Body of pancreas (tissue), 4 donors: ENCODE data around the gene MNAT1. TPM values are rescaled to one million over a fixed set of nuclear protein-coding genes. Genes with fewer than 3 reads are reported as not detected.

Experiments
- ATAC-seq: fragments of 150-250 bp; one replicate; pipeline ENCODE4 v1.9.1; 2016
- DNase-seq, 4 donors: peaks; one replicate each; pipeline ENCODE4 v3.0.0-alpha.2; 2019
- H3K27ac ChIP-seq, 4 donors: fragments of 200-600 bp; sonication (generic); 1 replicate in 3 of 4; 2 replicates in 1 of 4; pipeline versions ENCODE4 v1.5.1 to v1.6.1; 2016 to 2019; ENCODE audit warnings: mild to moderate bottlenecking in 1 of 4, mixed read lengths in 1 of 4, moderate library complexity in 1 of 4
- H3K27me3 ChIP-seq, 2 donors: fragments of 200-600 bp; sonication (generic); one replicate each; pipeline ENCODE4 v1.6.0; 2016; ENCODE audit warnings: mild to moderate bottlenecking in 1 of 2
- H3K36me3 ChIP-seq, 2 donors: fragments of 200-600 bp; sonication (generic); replicated peaks in 1 of 2; 2 replicates each; pipeline ENCODE4 v1.5.1; 2016; ENCODE audit warnings: low read depth in 2 of 2; ENCODE audit not compliant: insufficient read depth in 1 of 2
- H3K4me1 ChIP-seq: fragments of 200-600 bp; sonication (generic); one replicate; pipeline ENCODE4 v1.6.0; 2016
- H3K4me3 ChIP-seq, 2 donors: fragments of 200-600 bp; sonication (generic); 1 replicate in 1 of 2; 2 replicates in 1 of 2; pipeline ENCODE4 v1.5.1; 2016 to 2019
- H3K9me3 ChIP-seq, 3 donors: fragments of 200-600 bp; sonication (generic); 1 replicate in 2 of 3; 2 replicates in 1 of 3; pipeline ENCODE4 v1.5.1; 2016
- CTCF ChIP-seq, 7 experiments: fragments of 450-650 bp in 4 of 7; fragments of 200-600 bp in 3 of 7; sonication (generic) in 3 of 7; IDR thresholded peaks; one replicate each; pipeline ENCODE4 v1.5.1; 2016 to 2019; ENCODE audit warnings: antibody characterized with exemption in 7 of 7
- POLR2A ChIP-seq, 3 donors: fragments of 450-650 bp; IDR thresholded peaks; one replicate each; pipeline ENCODE4 v1.6.1; 2016; ENCODE audit warnings: antibody characterized with exemption in 3 of 3, mild to moderate bottlenecking in 2 of 3
- WGBS, 2 donors: methylation state at CpG; one replicate each; pipeline ENCODE4 v1.1.5; 2017; 5-methylcytosine and 5-hydroxymethylcytosine counted together
- intact Hi-C: fragments of 100-400 bp; cut with DNase I; formaldehyde crosslinking; loops from one replicate; pipeline ENCODE4 v1.15.1; 2023
- total RNA-seq, 2 donors: library from RNA; depleted of rRNA; stranded (reverse); fragments of >200 nt; gene quantifications; one replicate each; pipeline ENCODE4 v1.1.0, GENCODE V29; 2016

Gene MNAT1
- total RNA-seq, 2 donors from 2014 or later: 14.0 to 37.2 TPM

- H3K9me3 ChIP-seq: no peaks in the 10 kb centered on the region
- ATAC-seq (no peak), DNase-seq (no peak)
- no peak overlapping the region for H3K27ac ChIP-seq
- H3K27me3 ChIP-seq: no peaks in the 10 kb centered on the region
- no peak for TF ChIP-seq POLR2A (IDR thresholded peaks at IDR 0.05)
- no peak for TF ChIP-seq CTCF (IDR thresholded peaks at IDR 0.05)
- no peaks in the 10 kb centered on the region for H3K4me1 ChIP-seq
- no peak overlapping the region for H3K4me3 ChIP-seq
- no peaks in the 10 kb centered on the region for H3K36me3 ChIP-seq
- intact Hi-C loops: no loop called here
These were observed 10.0 kb downstream of the MNAT1 start for GRCh38 chr14:60744566-60744965.

GRCh38 chr14:60753264-60754119, 18.9 kb downstream of the MNAT1 start:
- Histone ChIP-seq H3K9me3 (no peaks in the 10 kb centered on the region), H3K27me3 (no peaks in the 10 kb centered on the region), H3K4me1 (no peaks in the 10 kb centered on the region), H3K36me3 (no peaks in the 10 kb centered on the region), H3K27ac (no peak overlapping the region), H3K4me3 (no peak overlapping the region)
- DNase-seq (peak in 1 of 4 donors; percentile 49), ATAC-seq (no peak)
- intact Hi-C loops: no loop called here
- TF ChIP-seq CTCF (IDR thresholded peaks at IDR 0.05): no peak
- no peak for TF ChIP-seq POLR2A (IDR thresholded peaks at IDR 0.05)
- 75 to 87% methylated on average over 7 of the region's 7 CpGs for WGBS, 2 donors

- H3K36me3 ChIP-seq: no peaks in the 10 kb centered on the region
- ATAC-seq (no peak), DNase-seq (no peak)
- no peak for TF ChIP-seq CTCF (IDR thresholded peaks at IDR 0.05)
- TF ChIP-seq POLR2A (IDR thresholded peaks at IDR 0.05): no peak
- H3K27ac ChIP-seq: no peak overlapping the region
- intact Hi-C loops: no loop called here
- WGBS, 2 donors: 39 to 41% methylated on average over 1 of the region's 1 CpG
- H3K27me3 ChIP-seq: no peaks in the 10 kb centered on the region
- H3K4me3 ChIP-seq: no peak overlapping the region
- peaks cover 14% of the 10 kb centered on the region for H3K4me1 ChIP-seq
- no peaks in the 10 kb centered on the region for H3K9me3 ChIP-seq
These were observed 22.3 kb downstream of the MNAT1 start for GRCh38 chr14:60756847-60757246.

GRCh38 chr14:60757567-60758002, 23.0 kb downstream of the MNAT1 start:
- H3K36me3 ChIP-seq: no peaks in the 10 kb centered on the region
- no peaks in the 10 kb centered on the region for H3K27me3 ChIP-seq
- peaks cover 14% of the 10 kb centered on the region for H3K4me1 ChIP-seq
- intact Hi-C loops: no loop called here
- H3K9me3 ChIP-seq: no peaks in the 10 kb centered on the region
- H3K4me3 ChIP-seq: no peak overlapping the region
- no peak overlapping the region for H3K27ac ChIP-seq
- ATAC-seq (no peak), DNase-seq (no peak)
- no peak for TF ChIP-seq POLR2A (IDR thresholded peaks at IDR 0.05)
- TF ChIP-seq CTCF (IDR thresholded peaks at IDR 0.05): no peak
- WGBS, 2 donors: 80 to 81% methylated on average over 1 of the region's 1 CpG

GRCh38 chr14:60758885-60759284, 24.3 kb downstream of the MNAT1 start:
- TF ChIP-seq CTCF (IDR thresholded peaks at IDR 0.05) (no peak), POLR2A (IDR thresholded peaks at IDR 0.05) (no peak)
- DNase-seq (no peak), ATAC-seq (no peak)
- Histone ChIP-seq H3K27me3 (no peaks in the 10 kb centered on the region), H3K36me3 (no peaks in the 10 kb centered on the region), H3K4me1 (peaks cover 14% of the 10 kb centered on the region), H3K9me3 (no peaks in the 10 kb centered on the region), H3K4me3 (no peak overlapping the region), H3K27ac (no peak overlapping the region)
- 73 to 87% methylated on average over 2 of the region's 2 CpGs for WGBS, 2 donors
- intact Hi-C loops: no loop called here
